Measurements from ENCODE around the gene PLEKHO1.

The PLEKHO1 gene

GRCh38 chr1:150151291-150152181 is 1.8 kb downstream of the PLEKHO1 start:
- no peak for DNase-seq

GRCh38 chr1:150152182-150152536 is 2.4 kb downstream of the PLEKHO1 start:
- no peak for DNase-seq

- no peak for DNase-seq
Measured at GRCh38 chr1:150152772-150153456, 3.2 kb downstream of the PLEKHO1 start.

DNA sequence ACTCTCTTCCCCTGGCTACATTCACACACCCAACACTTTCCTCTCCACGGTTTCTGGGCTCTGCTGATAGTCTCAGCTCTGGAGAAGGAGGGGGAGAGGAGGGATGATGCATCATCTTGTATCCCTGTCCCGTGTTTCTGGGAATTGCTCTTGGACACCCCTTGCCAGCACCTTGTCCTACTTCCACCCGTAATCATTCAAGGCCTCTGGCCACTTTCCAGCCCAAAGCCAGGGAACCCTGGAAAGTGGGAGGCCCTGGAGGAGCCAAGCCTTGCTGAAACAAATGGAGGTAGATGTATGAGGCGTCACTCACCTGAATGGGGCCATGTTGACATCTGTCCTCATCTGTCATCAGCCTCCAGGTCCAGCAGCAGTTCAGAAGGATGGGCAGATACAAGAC is 4.4 kb downstream of the PLEKHO1 start:
- no peak for DNase-seq

DNA sequence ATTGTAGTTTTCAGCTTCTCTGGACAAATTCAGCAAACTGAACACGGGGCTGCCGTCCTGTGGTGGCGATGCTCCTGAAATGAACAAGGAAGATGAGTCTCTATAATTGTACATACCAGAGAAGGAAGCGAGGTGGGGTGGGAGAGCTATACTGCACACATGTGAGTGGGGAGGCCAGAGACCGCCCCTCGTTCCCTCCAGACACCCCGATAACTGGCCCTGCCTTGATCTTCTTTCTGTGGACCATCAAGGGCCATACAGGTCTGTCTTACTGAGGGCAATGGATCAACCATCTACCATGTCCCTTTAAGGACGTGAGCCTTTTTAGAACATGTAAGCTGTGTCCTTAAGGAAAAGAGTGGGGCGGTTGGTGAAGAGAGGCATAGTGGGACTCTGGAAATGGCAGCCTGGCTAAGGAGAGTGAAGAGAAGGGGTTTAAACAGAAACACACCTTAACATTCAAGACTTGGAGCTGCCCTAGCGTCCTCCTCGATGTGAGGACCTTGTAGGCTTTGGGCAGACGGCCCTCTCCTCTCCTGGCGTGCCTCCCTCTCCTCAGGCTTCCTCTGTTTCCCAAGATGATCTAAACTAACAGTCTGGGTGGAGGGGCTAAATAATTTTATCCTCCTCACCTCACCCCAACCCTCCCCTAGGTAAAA is 5.8 kb downstream of the PLEKHO1 start:
- no peak for DNase-seq

DNA sequence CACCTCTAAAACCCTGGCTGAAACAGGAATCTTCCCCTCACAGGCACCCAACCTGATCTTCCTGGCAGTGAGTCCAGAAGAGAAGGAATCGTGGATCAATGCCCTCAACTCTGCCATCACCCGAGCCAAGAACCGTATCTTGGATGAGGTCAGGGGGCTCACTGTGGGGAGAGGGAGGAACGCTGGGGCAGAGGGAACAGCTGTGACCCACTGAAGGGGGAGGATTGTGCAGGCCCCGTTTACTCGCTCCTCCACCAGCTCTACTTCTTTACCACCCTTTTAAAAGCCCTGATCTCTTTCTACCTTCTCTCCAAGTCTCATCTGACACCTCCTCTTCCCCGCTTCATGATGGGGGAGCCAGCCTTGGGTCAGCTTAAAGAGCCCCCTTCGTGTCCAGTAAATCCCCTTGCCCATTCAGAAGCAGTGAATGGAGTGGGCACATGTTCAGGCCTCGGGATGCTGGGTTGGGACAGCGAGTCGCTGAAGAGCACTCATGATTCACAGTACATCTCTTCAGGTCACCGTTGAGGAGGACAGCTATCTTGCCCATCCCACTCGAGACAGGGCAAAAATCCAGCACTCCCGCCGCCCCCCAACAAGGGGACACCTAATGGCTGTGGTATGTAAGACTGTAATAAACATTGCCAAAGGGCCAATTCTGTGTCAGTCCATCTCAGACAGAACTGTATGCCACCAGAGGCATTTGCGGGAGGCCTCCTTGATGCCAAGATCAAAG is 7.3 kb downstream of the PLEKHO1 start:
- DNase-seq, result no peak

- DNase-seq, result no peak
Measured at GRCh38 chr1:150159550-150159949, 9.8 kb downstream of the PLEKHO1 start.

DNA sequence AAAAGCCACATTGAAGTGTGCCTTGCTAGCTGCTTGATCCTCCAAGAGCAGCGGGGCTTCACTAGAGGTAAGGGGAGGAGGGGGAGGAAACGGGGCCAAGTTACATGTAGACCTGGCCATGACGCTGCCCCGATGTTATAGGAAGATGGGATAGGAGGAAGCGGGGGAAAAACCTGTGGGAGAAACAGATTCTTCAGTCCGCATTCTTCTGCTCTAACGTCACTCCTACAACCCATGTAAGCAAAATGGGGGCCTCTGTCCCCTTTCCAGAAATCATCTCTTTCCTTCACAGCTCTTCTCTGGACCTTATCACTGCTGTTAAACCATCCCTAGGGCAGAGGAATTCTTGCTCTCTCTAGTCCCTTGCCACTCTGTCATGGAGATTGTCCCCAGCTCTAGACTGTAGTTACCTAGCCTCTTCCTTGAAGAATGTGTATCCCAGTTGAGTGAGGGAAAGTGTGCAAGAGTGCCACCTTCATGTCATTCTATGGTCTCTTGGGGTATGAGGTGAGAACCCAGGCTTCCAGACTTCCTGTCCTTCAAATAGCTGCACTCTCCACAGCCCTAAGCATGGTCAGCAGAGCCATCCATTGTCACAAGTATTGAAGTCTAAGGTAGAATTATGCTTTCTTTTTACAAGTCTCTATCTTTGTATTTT is 11.4 kb downstream of the PLEKHO1 start:
- DNase-seq, result no peak

DNA sequence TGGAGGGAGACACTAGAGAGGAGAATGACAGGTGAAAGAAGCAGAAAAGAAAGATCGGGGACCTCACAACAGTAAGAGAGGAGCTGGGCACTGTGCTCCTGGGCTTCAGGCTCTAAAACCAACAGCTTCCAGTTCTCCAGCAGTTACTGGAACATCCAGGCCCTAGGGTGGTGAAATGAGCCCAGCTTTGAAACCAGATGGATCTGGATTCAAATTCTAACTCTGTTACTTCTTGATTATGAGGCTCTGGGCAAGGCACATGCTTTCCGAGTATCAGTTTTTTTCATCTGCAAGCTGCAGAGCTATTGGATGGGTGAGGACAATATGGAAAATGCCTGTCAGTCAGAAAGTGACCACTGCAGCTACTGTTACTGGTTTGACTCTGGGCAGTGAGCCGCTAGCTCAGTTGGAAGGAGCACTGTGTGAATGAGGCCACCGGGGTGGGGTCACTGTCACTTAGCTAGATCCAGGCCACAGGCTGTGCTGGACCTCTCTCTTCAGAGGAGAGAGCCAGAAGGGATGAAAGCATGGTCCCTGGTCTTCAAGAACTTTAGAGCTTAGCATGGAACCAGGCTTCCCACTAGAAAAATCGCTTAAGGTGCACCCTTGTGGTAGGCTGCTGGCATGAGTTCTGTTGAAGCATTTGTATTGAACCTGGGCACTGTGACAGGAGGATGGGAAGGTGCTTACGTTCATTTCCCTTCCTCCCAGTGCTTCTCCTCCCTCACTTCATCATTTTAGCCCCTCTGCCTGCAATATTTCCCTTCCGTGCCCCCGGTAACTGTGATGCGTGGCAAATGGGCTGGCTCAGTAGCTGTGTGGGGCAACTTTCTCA is 12.2 kb downstream of the PLEKHO1 start:
- no peak for DNase-seq

DNA sequence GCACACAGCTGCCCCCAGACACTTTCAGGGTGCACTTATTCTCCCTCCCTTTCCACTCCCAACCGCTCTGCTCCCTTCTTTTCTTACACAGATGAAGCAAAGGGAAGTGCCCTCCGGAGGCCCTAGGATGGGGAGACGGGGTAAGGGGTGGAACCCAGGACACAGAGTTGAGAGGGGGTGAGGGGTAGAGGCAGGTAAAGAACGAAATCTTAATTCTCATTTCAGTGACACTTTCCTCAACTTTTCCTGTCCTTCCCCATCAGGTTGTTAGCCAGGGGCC is 12.8 kb downstream of the PLEKHO1 start:
- DNase-seq, result no peak

DNA sequence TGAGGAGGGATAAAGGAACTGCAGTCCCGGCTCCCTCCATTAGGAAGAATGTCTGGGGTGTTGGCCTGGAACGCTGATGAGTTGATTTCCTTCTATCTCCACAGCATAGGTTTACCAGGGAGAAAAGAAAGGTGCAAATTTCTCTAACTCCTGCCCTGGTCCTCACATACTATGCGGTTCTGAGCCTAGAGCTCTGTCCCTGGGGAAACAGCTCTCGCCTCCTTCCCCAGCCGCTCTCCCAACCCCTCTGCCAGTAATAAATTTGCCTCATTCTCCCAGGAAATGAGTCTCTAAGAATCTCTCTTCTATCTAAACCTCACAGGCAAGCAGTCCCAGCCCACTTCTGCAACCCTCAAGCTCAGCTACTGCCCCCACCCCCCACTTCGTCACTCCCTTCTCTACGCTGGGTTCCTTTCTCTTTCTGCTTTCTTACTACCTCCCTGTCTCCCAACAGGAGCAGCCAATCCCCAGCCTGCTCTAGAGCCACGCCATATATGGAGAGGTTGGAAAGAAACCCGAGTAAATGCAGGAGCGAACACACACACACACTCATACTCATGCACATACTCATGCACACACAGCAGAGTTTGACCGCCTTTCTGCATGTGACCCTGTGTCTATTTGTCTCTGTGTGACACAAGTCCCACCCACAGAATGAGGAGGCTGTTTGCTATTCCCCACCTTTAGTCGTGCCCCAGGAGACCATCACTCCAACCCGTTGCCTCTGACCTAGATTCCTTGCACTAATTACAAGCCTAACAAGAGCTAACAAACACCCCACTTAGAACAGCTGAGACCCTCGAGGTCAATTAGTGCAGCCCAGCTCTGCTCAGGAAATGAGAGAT is 13.4 kb downstream of the PLEKHO1 start:
- peak; percentile 92 for DNase-seq

GRCh38 chr1:150164224-150164623 is 14.5 kb downstream of the PLEKHO1 start:
- DNase-seq, result no peak

DNA sequence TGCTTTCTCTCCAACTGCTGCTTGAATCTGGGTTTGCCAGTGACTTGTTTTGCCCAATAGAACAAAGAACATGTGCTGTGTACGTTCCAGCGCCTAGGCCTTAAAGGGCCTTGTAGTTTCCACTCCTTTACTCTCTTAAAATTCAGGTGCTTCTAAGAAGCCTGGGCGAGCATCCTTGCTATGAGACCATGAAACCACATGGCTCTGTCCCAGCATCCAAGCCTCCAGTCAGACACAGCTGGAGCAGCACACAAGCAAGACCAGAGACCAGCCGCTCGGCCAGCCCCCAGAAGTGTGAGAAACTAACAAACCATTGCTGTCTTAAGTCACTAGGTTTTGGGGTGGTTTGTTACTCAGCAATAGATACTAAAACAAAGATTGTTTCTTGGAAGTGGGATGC is 15.1 kb downstream of the PLEKHO1 start:
- DNase-seq, result no peak

DNA sequence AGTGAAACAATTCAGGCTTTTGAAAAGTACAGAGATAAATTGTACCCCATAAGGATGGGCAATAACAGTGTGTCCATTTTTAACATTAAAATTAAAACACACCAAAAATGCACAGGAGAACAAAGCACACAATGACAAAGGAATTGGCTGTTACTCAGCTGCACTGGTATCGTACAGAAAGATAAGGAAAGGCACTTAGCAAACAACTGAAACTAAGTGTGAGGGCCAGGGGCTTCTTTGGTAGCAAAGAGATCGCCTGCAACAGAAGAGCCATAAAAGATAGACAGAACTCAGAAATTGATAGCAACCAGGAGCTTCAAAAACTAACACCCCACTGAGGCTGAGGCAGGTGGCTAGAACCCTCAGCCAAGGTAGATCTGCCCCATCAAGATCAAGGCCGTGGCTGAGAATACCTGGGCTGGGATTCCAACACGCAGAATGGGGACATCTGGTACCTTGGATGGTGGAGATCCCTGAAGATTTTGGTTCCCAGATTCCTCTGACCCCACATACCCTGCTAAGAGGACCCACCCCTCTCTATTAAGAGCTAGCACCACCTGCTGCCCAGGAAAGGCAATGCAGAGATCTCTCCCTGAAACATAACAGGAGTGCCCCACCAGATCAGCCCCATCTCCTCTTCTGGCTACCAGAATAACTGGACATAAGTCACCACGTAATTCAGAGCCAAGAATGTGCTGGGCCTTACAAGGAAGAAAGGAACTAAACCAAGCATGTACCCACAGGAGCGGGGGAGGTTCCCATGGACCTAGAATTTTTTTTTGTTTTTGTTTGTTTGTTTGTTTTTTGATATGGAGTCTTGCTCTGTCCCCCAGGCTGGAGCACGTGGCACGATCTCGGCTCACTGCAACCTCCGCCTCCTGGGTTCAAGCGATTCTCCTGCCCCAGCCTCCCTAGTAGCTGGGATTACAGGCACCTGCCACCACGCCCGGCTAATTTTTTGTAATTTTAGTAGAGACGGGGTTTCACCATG is 16.2 kb downstream of the PLEKHO1 start:
- DNase-seq, result no peak

GRCh38 chr1:150168960-150169601 is 19.4 kb downstream of the PLEKHO1 start:
- DNase-seq, result peak; percentile 43

- DNase-seq, result no peak
Measured at GRCh38 chr1:150171801-150172200, 22.1 kb downstream of the PLEKHO1 start.

- DNase-seq, result no peak
Measured at GRCh38 chr1:150173141-150173585, 23.4 kb downstream of the PLEKHO1 start.

DNA sequence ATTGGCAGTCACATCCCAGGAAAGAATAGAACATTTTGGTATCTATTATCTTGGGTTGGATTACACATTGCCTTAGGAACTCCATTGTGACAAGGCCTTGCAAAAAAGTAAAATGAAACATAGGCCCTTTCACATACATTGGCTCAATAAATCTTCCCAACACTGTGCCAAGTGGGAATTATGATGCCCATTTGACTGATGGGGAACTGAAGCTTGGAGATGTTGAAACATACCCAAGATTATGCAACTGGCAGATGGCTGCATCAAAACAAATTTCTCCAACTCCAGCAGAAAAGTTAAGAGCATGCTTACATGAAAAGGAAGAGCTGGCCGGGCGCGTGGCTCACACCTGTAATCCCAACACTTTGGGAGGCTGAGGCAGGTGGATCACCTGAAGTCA is 26.9 kb downstream of the PLEKHO1 start:
- DNase-seq, result peak; percentile 20

- DNase-seq, result no peak
Measured at GRCh38 chr1:150178548-150178947, 28.8 kb downstream of the PLEKHO1 start.
